ENCODE measurements around the gene PANX1. TPM values are rescaled to one million over a fixed set of nuclear protein-coding genes. Genes with fewer than 3 reads are reported as not detected.

Gene PANX1
- total RNA-seq, 1 donor from 2014 or later, result 19.9 TPM

DNA sequence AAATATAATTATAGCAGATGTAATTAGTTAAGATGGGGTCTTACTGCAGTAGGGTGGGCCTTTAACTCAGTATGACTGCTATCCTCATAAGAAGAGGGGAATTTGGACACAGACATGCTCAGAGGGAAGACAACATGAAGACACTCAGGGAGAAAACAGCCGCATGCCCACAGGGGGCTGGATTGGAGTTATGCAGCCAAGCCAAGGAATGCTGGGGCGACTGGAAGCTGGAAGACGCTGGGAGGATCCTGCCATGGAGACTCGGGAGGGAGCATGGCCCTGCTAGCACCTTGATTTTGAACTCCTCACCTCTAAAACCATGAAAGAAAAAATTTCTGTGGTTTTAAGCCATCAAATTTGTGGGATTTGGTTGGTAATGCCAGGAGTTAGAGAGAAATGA lies 40.9 kb downstream of the PANX1 start:
- Histone ChIP-seq H3K27ac (replicated peaks) (no peak overlapping the region), H3K4me1 (no peaks in the 10 kb centered on the region), H3K27me3 (ENCODE audit: low read depth) (no peaks in the 10 kb centered on the region), H3K4me3 (no peak overlapping the region), H3K9me3 (replicated peaks) (no peaks in the 10 kb centered on the region), H3K36me3 (no peaks in the 10 kb centered on the region)
- TF ChIP-seq, protein P1, sequence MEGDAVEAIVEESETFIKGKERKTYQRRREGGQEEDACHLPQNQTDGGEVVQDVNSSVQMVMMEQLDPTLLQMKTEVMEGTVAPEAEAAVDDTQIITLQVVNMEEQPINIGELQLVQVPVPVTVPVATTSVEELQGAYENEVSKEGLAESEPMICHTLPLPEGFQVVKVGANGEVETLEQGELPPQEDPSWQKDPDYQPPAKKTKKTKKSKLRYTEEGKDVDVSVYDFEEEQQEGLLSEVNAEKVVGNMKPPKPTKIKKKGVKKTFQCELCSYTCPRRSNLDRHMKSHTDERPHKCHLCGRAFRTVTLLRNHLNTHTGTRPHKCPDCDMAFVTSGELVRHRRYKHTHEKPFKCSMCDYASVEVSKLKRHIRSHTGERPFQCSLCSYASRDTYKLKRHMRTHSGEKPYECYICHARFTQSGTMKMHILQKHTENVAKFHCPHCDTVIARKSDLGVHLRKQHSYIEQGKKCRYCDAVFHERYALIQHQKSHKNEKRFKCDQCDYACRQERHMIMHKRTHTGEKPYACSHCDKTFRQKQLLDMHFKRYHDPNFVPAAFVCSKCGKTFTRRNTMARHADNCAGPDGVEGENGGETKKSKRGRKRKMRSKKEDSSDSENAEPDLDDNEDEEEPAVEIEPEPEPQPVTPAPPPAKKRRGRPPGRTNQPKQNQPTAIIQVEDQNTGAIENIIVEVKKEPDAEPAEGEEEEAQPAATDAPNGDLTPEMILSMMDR (IDR thresholded peaks at IDR 0.05; ENCODE audit: borderline replicate concordance), result no peak
- intact Hi-C loops (cut with micrococcal nuclease), result no loop called here
- DNase-seq, result no peak

DNA sequence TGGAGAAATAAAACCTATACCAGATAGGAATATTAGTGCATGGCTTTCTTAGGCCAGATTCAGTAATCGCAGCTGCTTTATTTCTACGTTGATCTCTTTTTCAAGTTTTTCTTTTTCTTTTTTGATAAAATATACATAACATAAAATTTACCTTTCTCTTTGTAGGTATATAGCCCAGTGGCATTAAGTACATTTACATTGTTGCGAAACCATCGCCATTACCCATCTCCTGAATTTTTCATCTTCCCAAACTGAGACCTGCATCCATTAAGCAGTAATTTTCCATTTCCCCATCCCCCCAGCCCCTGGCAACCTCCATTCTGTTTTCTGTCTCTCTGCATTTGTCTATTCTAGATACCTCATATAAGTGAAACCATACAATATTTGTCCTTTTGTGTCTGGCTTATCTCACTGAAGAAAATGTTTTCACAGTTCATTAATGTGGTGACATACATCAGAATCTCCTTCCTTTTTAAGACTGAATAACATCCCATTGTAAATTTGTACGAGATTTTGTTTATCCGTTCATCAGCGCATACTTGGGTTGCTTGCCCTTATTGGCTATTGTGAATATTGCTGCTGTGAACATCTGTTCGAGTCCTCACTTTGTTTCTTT lies 41.4 kb downstream of the PANX1 start:
- intact Hi-C loops (cut with micrococcal nuclease), result no loop called here
- TF ChIP-seq, protein P1 (IDR thresholded peaks at IDR 0.05; ENCODE audit: borderline replicate concordance), result no peak
- Histone ChIP-seq H3K9me3 (replicated peaks) (no peaks in the 10 kb centered on the region), H3K4me3 (no peak overlapping the region), H3K27me3 (ENCODE audit: low read depth) (no peaks in the 10 kb centered on the region), H3K4me1 (peaks cover 3% of the 10 kb centered on the region), H3K27ac (replicated peaks) (no peak overlapping the region), H3K36me3 (no peaks in the 10 kb centered on the region)
- no peak for DNase-seq

DNA sequence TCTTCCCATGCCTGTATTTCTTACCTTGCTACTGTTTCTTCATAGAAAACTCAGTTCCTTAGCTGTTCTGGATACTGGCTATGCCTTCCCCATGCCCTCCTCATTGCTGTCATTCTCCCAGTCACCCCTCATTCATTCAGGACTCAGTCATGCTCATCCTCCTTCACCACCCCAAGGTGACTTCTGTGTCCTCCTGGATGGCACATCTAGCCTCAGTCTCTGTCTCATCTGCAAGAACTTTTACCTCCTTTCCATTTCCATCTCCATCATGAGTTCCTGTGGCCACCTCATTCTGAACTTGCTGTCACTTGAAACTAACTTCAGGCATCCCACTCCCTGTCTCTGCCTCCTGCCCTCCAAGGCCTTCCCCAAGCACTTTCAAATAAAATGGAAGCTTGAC lies 42.3 kb downstream of the PANX1 start:
- TF ChIP-seq, protein P1 (IDR thresholded peaks at IDR 0.05; ENCODE audit: borderline replicate concordance), result no peak
- no peaks in the 10 kb centered on the region for H3K9me3 ChIP-seq (replicated peaks)
- DNase-seq, result no peak
- no peaks in the 10 kb centered on the region for H3K36me3 ChIP-seq
- H3K4me3 ChIP-seq, result no peak overlapping the region
- H3K4me1 ChIP-seq, result peaks cover 10% of the 10 kb centered on the region
- H3K27me3 ChIP-seq (ENCODE audit: low read depth), result no peaks in the 10 kb centered on the region
- no peak overlapping the region for H3K27ac ChIP-seq (replicated peaks)
- intact Hi-C loops (cut with micrococcal nuclease), result no loop called here

DNA sequence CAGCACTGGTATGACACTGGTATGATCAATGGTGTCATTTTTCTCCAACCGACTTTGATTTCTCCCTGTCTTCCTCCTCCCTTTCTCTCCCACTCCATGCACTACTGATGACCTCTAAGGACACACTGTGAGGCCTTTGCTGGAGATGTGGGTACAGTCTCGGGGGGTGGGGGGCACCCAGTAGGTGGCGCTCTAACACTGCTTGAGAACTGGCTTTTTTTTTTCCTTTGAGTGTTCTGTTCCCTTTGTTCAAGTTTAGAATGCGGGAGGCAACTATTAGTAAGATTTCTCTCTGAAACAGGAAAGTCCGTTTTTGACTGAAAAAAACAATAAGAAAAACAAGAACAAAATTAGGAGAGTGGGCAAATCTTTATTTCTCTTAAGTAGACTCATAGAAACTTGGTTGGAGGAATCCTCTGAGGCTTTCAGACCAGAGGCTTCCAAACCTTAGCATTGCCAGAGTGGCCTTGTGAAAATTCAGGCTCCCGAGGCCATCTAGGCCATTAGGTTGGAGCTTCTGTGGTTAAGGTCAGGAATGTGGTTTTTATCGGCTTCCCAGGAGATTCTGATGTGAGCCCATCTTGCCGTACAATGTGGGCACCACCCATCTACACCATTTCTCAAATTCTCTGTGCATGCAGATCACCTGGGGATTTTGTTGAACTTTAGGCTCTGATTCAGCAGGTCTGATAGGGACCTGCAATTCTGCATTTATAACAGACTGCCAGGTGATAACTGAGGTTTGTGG lies 43.2 kb downstream of the PANX1 start:
- Histone ChIP-seq H3K27ac (replicated peaks) (no peak overlapping the region), H3K4me3 (no peak overlapping the region), H3K9me3 (replicated peaks) (no peaks in the 10 kb centered on the region), H3K4me1 (peaks cover 10% of the 10 kb centered on the region), H3K36me3 (no peaks in the 10 kb centered on the region), H3K27me3 (ENCODE audit: low read depth) (no peaks in the 10 kb centered on the region)
- no peak for DNase-seq
- intact Hi-C loops (cut with micrococcal nuclease), result no loop called here
- TF ChIP-seq, protein P1 (IDR thresholded peaks at IDR 0.05; ENCODE audit: borderline replicate concordance), result peak; percentile 53

DNA sequence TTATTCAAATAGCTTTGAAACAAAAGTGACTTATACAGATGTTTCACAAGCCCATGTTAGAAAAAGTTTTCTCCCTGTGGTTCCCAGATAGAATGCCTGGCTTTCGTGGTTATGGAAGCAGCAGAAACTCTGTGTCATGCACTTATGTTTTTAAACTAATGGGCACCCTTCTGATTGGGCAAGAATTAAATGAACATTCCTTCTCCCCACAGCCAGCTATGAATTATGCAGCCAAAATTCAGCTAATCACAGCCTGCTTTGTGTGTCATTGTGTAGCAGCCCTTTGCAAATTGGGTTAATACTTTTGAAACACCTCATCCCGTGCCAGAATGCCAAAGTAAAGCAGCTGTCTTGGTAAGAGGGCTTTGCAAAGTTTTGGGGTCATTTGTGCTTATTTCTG lies 46.9 kb downstream of the PANX1 start:
- Histone ChIP-seq H3K9me3 (replicated peaks) (no peaks in the 10 kb centered on the region), H3K36me3 (peaks cover 29% of the 10 kb centered on the region), H3K4me1 (peaks cover 10% of the 10 kb centered on the region), H3K27ac (replicated peaks) (no peak overlapping the region), H3K27me3 (ENCODE audit: low read depth) (no peaks in the 10 kb centered on the region), H3K4me3 (no peak overlapping the region)
- DNase-seq, result no peak
- intact Hi-C loops (cut with micrococcal nuclease), result no loop called here
- TF ChIP-seq, protein P1 (IDR thresholded peaks at IDR 0.05; ENCODE audit: borderline replicate concordance), result no peak

Data from left ventricle myocardium inferior (tissue), 1 donor.